Naive thymus-derived CD4-positive, alpha-beta T cell (primary cell): ENCODE results near the gene DTNB. TPM values are rescaled to one million over a fixed set of nuclear protein-coding genes. Genes with fewer than 3 reads are reported as not detected.

Experiments used
- ATAC-seq: fragments of 150-1000 bp; cut with Tn5 transposase; 2 replicates; pipeline ENCODE4 v1.10.0; 2021; ENCODE audit warnings: mild to moderate bottlenecking, moderate library complexity
- CTCF ChIA-PET: fragments of 350-600 bp; sonication (Branson Sonifier 250); formaldehyde crosslinking; loops from one replicate; lab custom pipeline; 2021; ENCODE audit warnings: antibody characterized with exemption; lab: Charles Lee
- POLR2A ChIA-PET: fragments of 350-600 bp; sonication (Branson Sonifier 250); formaldehyde crosslinking; loops from one replicate; lab custom pipeline; 2021; ENCODE audit warnings: antibody characterized with exemption, inconsistent platforms; lab: Charles Lee
- DNase-seq, 9 donors: peaks; one replicate each; pipeline versions ENCODE4 v3.0.0 to v3.0.0-alpha.2; 2020 to 2022; ENCODE audit warnings: mixed read lengths in 1 of 9
- H3K27ac ChIP-seq: one replicate; pipeline ENCODE4 v1.7.0; 2013; ENCODE audit warnings: mild to moderate bottlenecking, low read depth, low read length, moderate library complexity
- H3K27me3 ChIP-seq, 2 donors: one replicate each; pipeline ENCODE4 v1.7.0; 2013; ENCODE audit warnings: low read length in 2 of 2, mild to moderate bottlenecking in 2 of 2, moderate library complexity in 2 of 2; ENCODE audit not compliant: control insufficient read depth in 2 of 2, insufficient read depth in 2 of 2
- H3K36me3 ChIP-seq, 3 experiments: 1 replicate in 2 of 3; 2 replicates in 1 of 3; pipeline ENCODE4 v1.7.0; 2013; ENCODE audit warnings: low read length in 3 of 3, mild to moderate bottlenecking in 3 of 3, moderate library complexity in 1 of 3; ENCODE audit not compliant: insufficient read depth in 3 of 3, control insufficient read depth in 2 of 3
- H3K4me1 ChIP-seq, 2 donors: one replicate each; pipeline ENCODE4 v1.7.0; 2013; ENCODE audit warnings: low read length in 2 of 2, mild to moderate bottlenecking in 2 of 2, moderate library complexity in 1 of 2; ENCODE audit not compliant: control insufficient read depth in 2 of 2, insufficient read depth in 2 of 2
- H3K4me3 ChIP-seq: 2 replicates; pipeline ENCODE4 v1.7.0; 2013; ENCODE audit warnings: mild to moderate bottlenecking, low read length
- H3K9me3 ChIP-seq, 3 experiments: 1 replicate in 2 of 3; 2 replicates in 1 of 3; pipeline ENCODE4 v1.7.0; 2013; ENCODE audit warnings: low read length in 3 of 3; ENCODE audit not compliant: control insufficient read depth in 2 of 3
- H3K27ac Mint-ChIP-seq, 9 donors: one replicate each; pipeline ENCODE4 v1.8.0; 2020 to 2022; ENCODE audit warnings: mixed read lengths in 9 of 9, mild to moderate bottlenecking in 8 of 9, moderate library complexity in 5 of 9, inconsistent platforms in 2 of 9
- H3K27me3 Mint-ChIP-seq, 5 donors: one replicate each; pipeline ENCODE4 v1.8.0; 2021 to 2022; ENCODE audit warnings: mixed read lengths in 5 of 5, mild to moderate bottlenecking in 1 of 5
- H3K36me3 Mint-ChIP-seq, 5 donors: one replicate each; pipeline ENCODE4 v1.8.0; 2020 to 2022; ENCODE audit warnings: mixed read lengths in 5 of 5, mild to moderate bottlenecking in 3 of 5, inconsistent platforms in 1 of 5
- H3K4me1 Mint-ChIP-seq, 7 donors: one replicate each; pipeline ENCODE4 v1.8.0; 2020 to 2022; ENCODE audit warnings: mixed read lengths in 7 of 7, mild to moderate bottlenecking in 3 of 7, inconsistent platforms in 1 of 7
- H3K4me3 Mint-ChIP-seq, 10 donors: one replicate each; pipeline ENCODE4 v1.8.0; 2020 to 2022; ENCODE audit warnings: mild to moderate bottlenecking in 10 of 10, mixed read lengths in 10 of 10, moderate library complexity in 6 of 10, inconsistent platforms in 2 of 10
- H3K9me3 Mint-ChIP-seq, 11 donors: one replicate each; pipeline ENCODE4 v1.8.0; 2020 to 2022; ENCODE audit warnings: mixed read lengths in 11 of 11, mild to moderate bottlenecking in 4 of 11, inconsistent platforms in 1 of 11, moderate library complexity in 1 of 11
- intact Hi-C, 2 donors: fragments of 100-400 bp; cut with micrococcal nuclease; formaldehyde crosslinking; loops; one replicate each; pipeline ENCODE4 v1.15.1; 2023
- polyA plus RNA-seq, 2 donors: library from polyadenylated mRNA; unstranded; fragments of 300-500 nt; fragmentation: Illumina TruSeq; gene quantifications; one replicate each; pipeline ENCODE4 v1.2.3, GENCODE V29; 2021
- total RNA-seq, 6 experiments: library from RNA in 5 of 6; stranded (reverse) in 5 of 6; gene quantifications; 1 replicate in 5 of 6; 2 replicates in 1 of 6; pipeline ENCODE4 v1.2.3 and lab custom pipeline; 2021 to 2026

DTNB gene
- total and polyA plus RNA-seq, 7 experiments from 2014 or later = 17.0 to 56.2 (median 33.1) TPM

DNA sequence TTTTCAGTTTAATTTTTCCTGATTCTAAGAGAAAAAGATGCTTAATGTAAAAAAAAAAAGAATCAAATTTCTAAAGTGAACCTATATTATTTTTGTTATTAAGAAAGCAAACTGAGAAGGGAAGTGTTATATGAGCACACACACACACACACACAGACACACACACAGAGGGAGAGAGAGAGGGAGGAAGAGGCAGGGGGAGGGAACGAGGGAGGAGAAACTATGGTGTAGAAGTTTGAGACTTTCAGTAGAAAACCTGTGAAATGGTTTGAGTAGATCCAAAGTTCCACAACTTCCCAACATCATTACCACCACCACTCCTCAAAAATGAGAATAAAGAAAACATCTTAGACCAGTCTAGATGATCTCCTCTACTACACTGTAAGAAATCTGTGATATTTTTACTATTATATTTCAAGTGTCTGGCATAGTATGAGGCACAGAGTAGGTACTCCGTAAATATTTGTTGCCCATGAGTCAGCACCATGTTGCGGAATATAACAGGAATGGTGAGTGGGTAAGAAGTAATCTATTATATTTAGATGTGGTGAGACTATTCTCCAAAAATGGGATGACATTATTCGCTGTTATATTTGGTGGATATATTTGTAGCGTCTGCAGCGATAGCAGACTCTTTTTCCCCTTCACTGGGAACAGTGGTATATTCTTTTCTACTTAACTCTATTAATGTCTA lies 182.2 kb downstream of the DTNB start:
- no peaks in the 10 kb centered on the region for H3K4me1 ChIP-seq
- ChIA-PET POLR2A (no interaction called here), CTCF (no interaction called here)
- no peak overlapping the region for H3K4me3 ChIP-seq
- H3K36me3 Mint-ChIP-seq = peaks cover 3 to 22% (median 9%) of the 10 kb centered on the region in 5 donors
- no peak overlapping the region for H3K27ac ChIP-seq
- H3K4me3 Mint-ChIP-seq = no peak overlapping the region
- no peak for DNase-seq
- H3K36me3 ChIP-seq = no peaks in the 10 kb centered on the region
- no peaks in the 10 kb centered on the region for H3K9me3 Mint-ChIP-seq
- H3K27me3 Mint-ChIP-seq = no peaks in the 10 kb centered on the region
- no peak overlapping the region for H3K27ac Mint-ChIP-seq
- no peaks in the 10 kb centered on the region for H3K27me3 ChIP-seq
- no peak for ATAC-seq
- intact Hi-C loops = no loop called here
- H3K9me3 ChIP-seq = no peaks in the 10 kb centered on the region
- H3K4me1 Mint-ChIP-seq = peaks cover 0 to 8% (median 0%) of the 10 kb centered on the region in 7 donors

DNA sequence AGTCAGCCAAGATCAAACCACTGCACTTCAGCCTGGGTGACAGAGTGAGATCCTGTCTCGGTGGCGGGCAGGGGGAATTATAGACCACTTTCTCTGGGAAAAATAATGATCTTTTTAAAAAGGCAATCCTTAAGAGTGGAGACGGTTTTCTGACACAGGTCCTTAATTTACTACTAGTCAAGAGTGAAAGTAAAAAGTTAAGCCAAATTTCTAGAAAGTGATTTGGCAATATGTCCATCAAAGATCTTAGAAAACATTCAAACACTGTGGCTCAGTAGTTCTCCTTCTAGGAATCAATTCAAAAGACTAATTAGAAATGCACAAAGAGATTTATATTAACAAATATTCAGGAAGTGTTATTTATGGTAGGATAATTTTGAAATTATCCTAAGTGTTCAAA lies 183.2 kb downstream of the DTNB start:
- H3K36me3 ChIP-seq = no peaks in the 10 kb centered on the region
- ChIA-PET CTCF (no interaction called here), POLR2A (no interaction called here)
- H3K27me3 ChIP-seq = no peaks in the 10 kb centered on the region
- ATAC-seq = no peak
- Mint-ChIP-seq H3K9me3 (no peaks in the 10 kb centered on the region), H3K36me3 (peaks cover 3 to 19% (median 9%) of the 10 kb centered on the region in 5 donors), H3K27ac (no peak overlapping the region), H3K27me3 (no peaks in the 10 kb centered on the region), H3K4me3 (no peak overlapping the region), H3K4me1 (peaks cover 0 to 8% (median 0%) of the 10 kb centered on the region in 7 donors)
- no peaks in the 10 kb centered on the region for H3K4me1 ChIP-seq
- no peak overlapping the region for H3K27ac ChIP-seq
- no peaks in the 10 kb centered on the region for H3K9me3 ChIP-seq
- DNase-seq = no peak
- intact Hi-C loops = no loop called here
- no peak overlapping the region for H3K4me3 ChIP-seq

DNA sequence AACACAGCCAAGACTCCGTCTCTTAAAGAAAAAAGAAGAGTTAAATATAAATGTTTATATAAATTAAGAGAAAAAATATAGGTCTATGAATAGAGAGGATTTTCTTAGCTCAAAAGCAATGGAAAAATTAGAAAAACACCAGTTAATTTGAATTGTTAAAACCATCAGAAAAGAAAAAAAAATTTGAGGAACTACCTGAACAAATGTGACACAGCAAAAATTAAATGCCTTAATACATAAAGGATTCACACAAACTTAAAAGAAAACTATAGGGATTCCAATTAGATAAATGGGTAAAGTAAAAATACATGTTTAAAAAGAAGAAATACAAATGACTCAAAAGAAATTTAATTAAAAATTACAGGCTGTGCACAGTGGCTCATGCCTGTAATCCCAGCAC lies 183.7 kb downstream of the DTNB start:
- no peaks in the 10 kb centered on the region for H3K36me3 ChIP-seq
- intact Hi-C loops = no loop called here
- no peak overlapping the region for H3K4me3 Mint-ChIP-seq
- peaks cover 0 to 8% (median 0%) of the 10 kb centered on the region in 7 donors for H3K4me1 Mint-ChIP-seq
- H3K4me3 ChIP-seq = no peak overlapping the region
- H3K27me3 ChIP-seq = no peaks in the 10 kb centered on the region
- no peak overlapping the region for H3K27ac Mint-ChIP-seq
- H3K9me3 Mint-ChIP-seq = no peaks in the 10 kb centered on the region
- H3K27me3 Mint-ChIP-seq = no peaks in the 10 kb centered on the region
- ChIA-PET CTCF (no interaction called here), POLR2A (no interaction called here)
- DNase-seq (no peak), ATAC-seq (no peak)
- H3K9me3 ChIP-seq = no peaks in the 10 kb centered on the region
- H3K36me3 Mint-ChIP-seq = peaks cover 3 to 19% (median 9%) of the 10 kb centered on the region in 5 donors
- H3K27ac ChIP-seq = no peak overlapping the region
- H3K4me1 ChIP-seq = no peaks in the 10 kb centered on the region

DNA sequence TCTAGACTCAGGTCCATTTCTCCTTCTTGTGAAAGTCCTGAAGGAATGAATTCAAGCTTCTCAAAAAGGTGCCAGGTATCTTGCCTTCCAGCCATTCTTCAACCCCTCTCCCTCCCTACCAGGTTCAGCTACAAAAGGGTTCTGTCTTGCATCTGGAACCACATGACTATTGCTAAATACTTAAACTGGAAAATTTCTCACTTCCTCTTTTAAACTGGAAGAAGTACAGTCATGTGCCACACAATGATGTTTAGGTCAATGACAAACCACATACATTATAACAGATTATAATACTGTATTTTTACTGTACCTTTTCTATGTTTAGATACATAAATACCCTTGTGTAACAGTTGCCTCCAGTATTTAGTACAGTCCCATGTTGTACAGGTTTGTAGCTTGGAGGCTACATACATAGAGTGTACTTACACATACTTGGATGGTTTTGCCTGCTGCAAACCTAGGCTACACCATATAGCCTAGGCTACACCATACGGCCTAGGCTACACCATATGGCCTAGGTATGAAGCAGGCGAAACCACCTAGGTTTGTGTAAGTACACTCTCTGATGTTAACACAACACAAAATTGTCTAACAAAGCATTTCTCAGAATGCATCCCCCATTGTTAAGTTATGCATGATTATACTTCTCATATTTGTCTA lies 189.6 kb downstream of the DTNB start:
- H3K9me3 ChIP-seq = no peaks in the 10 kb centered on the region
- no peaks in the 10 kb centered on the region for H3K4me1 ChIP-seq
- no peak overlapping the region for H3K4me3 ChIP-seq
- Mint-ChIP-seq H3K4me1 (peaks cover 0 to 6% (median 0%) of the 10 kb centered on the region in 7 donors), H3K9me3 (no peaks in the 10 kb centered on the region), H3K4me3 (no peak overlapping the region), H3K36me3 (peaks cover 5 to 58% (median 35%) of the 10 kb centered on the region in 5 donors), H3K27ac (no peak overlapping the region), H3K27me3 (no peaks in the 10 kb centered on the region)
- intact Hi-C loops = no loop called here
- no peak for DNase-seq
- H3K36me3 ChIP-seq = peaks cover 0 to 9% (median 0%) of the 10 kb centered on the region in 3 experiments
- POLR2A ChIA-PET = no interaction called here
- H3K27me3 ChIP-seq = no peaks in the 10 kb centered on the region
- CTCF ChIA-PET = no interaction called here
- peak; percentile 77 for ATAC-seq
- H3K27ac ChIP-seq = no peak overlapping the region

DNA sequence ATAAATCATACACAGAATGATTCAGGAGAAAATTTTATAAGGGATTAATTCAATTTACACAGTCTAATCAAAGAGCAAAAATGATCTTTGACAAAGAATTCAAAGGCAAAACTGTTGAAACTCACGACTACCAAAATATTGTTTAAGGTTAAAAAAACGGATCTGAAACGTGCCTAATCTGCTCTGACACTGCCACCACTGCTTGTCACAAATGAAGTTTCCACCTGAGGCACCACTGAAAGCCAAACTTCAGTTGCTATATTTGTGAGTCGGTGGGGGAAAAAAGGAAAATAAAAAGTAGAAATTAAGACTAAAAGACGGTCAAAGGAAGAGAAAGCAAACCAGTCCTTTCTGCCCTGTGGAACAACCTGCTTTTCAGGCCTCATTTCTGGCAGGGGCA lies 191.0 kb downstream of the DTNB start:
- Histone ChIP-seq H3K27ac (no peak overlapping the region), H3K4me3 (no peak overlapping the region), H3K9me3 (no peaks in the 10 kb centered on the region), H3K36me3 (peaks cover 0 to 14% (median 0%) of the 10 kb centered on the region in 3 experiments), H3K27me3 (no peaks in the 10 kb centered on the region), H3K4me1 (no peaks in the 10 kb centered on the region)
- no peak overlapping the region for H3K4me3 Mint-ChIP-seq
- peaks cover 0 to 6% (median 0%) of the 10 kb centered on the region in 7 donors for H3K4me1 Mint-ChIP-seq
- intact Hi-C loops = no loop called here
- H3K27me3 Mint-ChIP-seq = no peaks in the 10 kb centered on the region
- CTCF ChIA-PET = no interaction called here
- no peaks in the 10 kb centered on the region for H3K9me3 Mint-ChIP-seq
- DNase-seq (no peak), ATAC-seq (no peak)
- H3K36me3 Mint-ChIP-seq = peaks cover 9 to 60% (median 39%) of the 10 kb centered on the region in 5 donors
- POLR2A ChIA-PET = no interaction called here
- H3K27ac Mint-ChIP-seq = no peak overlapping the region

DNA sequence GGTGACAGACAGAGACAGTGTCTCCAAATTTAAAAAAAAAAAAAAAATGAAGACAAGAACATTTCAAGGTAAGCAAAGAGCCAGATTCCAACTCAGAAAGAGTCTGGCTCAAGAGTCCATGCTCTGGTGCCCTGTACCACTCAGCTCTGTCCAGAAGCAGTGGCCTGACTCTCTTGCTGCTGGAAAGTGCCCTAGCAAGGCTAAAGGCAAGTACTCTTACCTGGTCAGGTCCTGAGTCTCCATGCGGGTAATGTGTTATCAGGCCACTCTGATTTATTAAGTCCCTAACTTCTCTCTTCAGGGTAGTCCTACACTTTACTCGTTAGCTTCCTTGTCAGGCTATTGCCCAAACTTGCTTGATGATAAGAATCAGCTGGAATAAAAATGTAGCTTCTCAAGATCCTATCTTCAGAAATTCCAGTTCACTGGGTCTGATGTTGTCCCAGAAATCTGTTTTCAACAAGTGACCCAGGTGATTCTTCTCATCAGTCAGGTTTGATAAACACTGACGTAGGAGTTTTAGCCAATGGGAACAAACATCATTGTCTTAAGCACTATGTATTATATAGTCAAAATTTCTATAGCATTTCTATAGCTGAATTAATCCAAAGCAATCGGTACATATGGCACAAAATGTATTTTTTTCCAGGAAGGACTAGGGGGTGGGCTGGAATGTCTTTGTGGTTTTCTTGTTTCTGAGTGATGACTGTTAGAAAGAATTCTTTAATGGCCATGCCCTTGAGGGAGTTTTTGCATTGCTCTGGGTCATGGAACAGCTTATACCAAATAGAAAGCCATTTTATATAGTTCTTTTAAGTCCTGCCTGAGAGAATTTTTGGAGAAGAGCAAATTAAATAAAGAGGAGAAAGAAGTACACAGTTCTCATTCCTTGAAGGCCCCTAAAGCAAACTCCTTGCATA lies 191.7 kb downstream of the DTNB start:
- peaks cover 0 to 2% (median 0%) of the 10 kb centered on the region in 11 donors for H3K9me3 Mint-ChIP-seq
- H3K36me3 ChIP-seq = peaks cover 0 to 14% (median 0%) of the 10 kb centered on the region in 3 experiments
- CTCF ChIA-PET = interaction anchor here (0.9 kb wide), 1 partner anchor 106 kb away, joined by 6 read pairs; no protein-coding TSS in a partner anchor

More for the DNA sequence above, 191.7 kb downstream of the DTNB start:
- Histone ChIP-seq H3K27ac (no peak overlapping the region), H3K4me1 (no peaks in the 10 kb centered on the region), H3K9me3 (no peaks in the 10 kb centered on the region), H3K27me3 (no peaks in the 10 kb centered on the region), H3K4me3 (no peak overlapping the region)
- intact Hi-C loops = no loop called here
- ATAC-seq = no peak
- H3K36me3 Mint-ChIP-seq = peaks cover 9 to 55% (median 40%) of the 10 kb centered on the region in 5 donors
- H3K27ac Mint-ChIP-seq = no peak overlapping the region
- POLR2A ChIA-PET = no interaction called here
- peaks cover 0 to 6% (median 0%) of the 10 kb centered on the region in 7 donors for H3K4me1 Mint-ChIP-seq
- no peak for DNase-seq
- H3K27me3 Mint-ChIP-seq = no peaks in the 10 kb centered on the region
- H3K4me3 Mint-ChIP-seq = no peak overlapping the region
